Suppressor macrophage (primary cell): ENCODE results near the gene ADCYAP1R1.

Experiments
- DNase-seq, 4 experiments: peaks; one replicate each; pipeline ENCODE4 v3.0.0-alpha.2; 2020 to 2022

The ADCYAP1R1 gene

GRCh38 chr7:31087351-31087750, 35.2 kb downstream of the ADCYAP1R1 start:
- no peak for DNase-seq

- DNase-seq, result no peak
Measured at GRCh38 chr7:31091924-31092434, 39.9 kb downstream of the ADCYAP1R1 start.

GRCh38 chr7:31092606-31093005, 40.5 kb downstream of the ADCYAP1R1 start:
- DNase-seq, result no peak

GRCh38 chr7:31093282-31093681, 41.2 kb downstream of the ADCYAP1R1 start:
- DNase-seq, result no peak

GRCh38 chr7:31094271-31094670, 42.2 kb downstream of the ADCYAP1R1 start:
- DNase-seq, result no peak

- no peak for DNase-seq
Measured at GRCh38 chr7:31095286-31096197, 43.4 kb downstream of the ADCYAP1R1 start.

- no peak for DNase-seq
Measured at GRCh38 chr7:31096198-31096876, 44.2 kb downstream of the ADCYAP1R1 start.

GRCh38 chr7:31096877-31097258, 44.8 kb downstream of the ADCYAP1R1 start:
- no peak for DNase-seq

GRCh38 chr7:31098642-31099360, 46.7 kb downstream of the ADCYAP1R1 start:
- no peak for DNase-seq

- DNase-seq, result no peak
Measured at GRCh38 chr7:31099451-31100444, 47.6 kb downstream of the ADCYAP1R1 start.

GRCh38 chr7:31100445-31100844, 48.3 kb downstream of the ADCYAP1R1 start:
- no peak for DNase-seq

GRCh38 chr7:31100871-31101270, 48.8 kb downstream of the ADCYAP1R1 start:
- no peak for DNase-seq

GRCh38 chr7:31101544-31101943, 49.4 kb downstream of the ADCYAP1R1 start:
- no peak for DNase-seq

GRCh38 chr7:31102151-31102972, 50.3 kb downstream of the ADCYAP1R1 start:
- DNase-seq, result no peak

- DNase-seq, result no peak
Measured at GRCh38 chr7:31102973-31103850, 51.1 kb downstream of the ADCYAP1R1 start.

- no peak for DNase-seq
Measured at GRCh38 chr7:31104361-31105255, 52.5 kb downstream of the ADCYAP1R1 start.

GRCh38 chr7:31105256-31105950, 53.3 kb downstream of the ADCYAP1R1 start:
- DNase-seq, result no peak
